Ishikawa (cell line): ENCODE data around the gene NTM.

Source experiments
- CREB1 ChIP-seq: IDR thresholded peaks from 2 replicates; pipeline ENCODE4 v1.6.1; 2012; ENCODE audit warnings: low read depth
- EGR1 ChIP-seq: IDR thresholded peaks from 2 replicates; pipeline ENCODE4 v1.6.1; 2012
- FOXM1 ChIP-seq: IDR thresholded peaks from 2 replicates; pipeline ENCODE4 v1.6.1; 2012; ENCODE audit warnings: low read depth, borderline replicate concordance
- MAX ChIP-seq: IDR thresholded peaks from 2 replicates; pipeline ENCODE4 v1.6.1; 2012
- NFIC ChIP-seq: IDR thresholded peaks from 2 replicates; pipeline ENCODE4 v1.6.1; 2012
- TEAD4 ChIP-seq: IDR thresholded peaks from 2 replicates; pipeline ENCODE4 v1.6.1; 2012
- USF1 ChIP-seq: IDR thresholded peaks from 2 replicates; pipeline ENCODE4 v1.6.1; 2012

The NTM gene

GRCh38 chr11:132373405-132374143, 1003.2 kb downstream of the NTM start:
- TF ChIP-seq USF1: no peak
- TF ChIP-seq FOXM1: no peak
- TF ChIP-seq EGR1: no peak
- TF ChIP-seq TEAD4: no peak
- no peak for TF ChIP-seq NFIC

- TF ChIP-seq MAX (no peak), CREB1 (no peak), FOXM1 (no peak)
These were observed 1009.1 kb downstream of the NTM start for GRCh38 chr11:132379540-132379939.
